ENCODE measurements around the gene RTRAF.
A peak's percentile ranks its signal among the peaks of the same experiment; 100 is the strongest.

Gene RTRAF

GRCh38 chr14:51979088-51979709 lies 10.1 kb upstream of the RTRAF start:
- H3K9me3 Mint-ChIP-seq = peaks cover 4% of the 10 kb centered on the region
- H3K36me3 Mint-ChIP-seq (ENCODE audit: low read depth) = no peaks in the 10 kb centered on the region
- H3K27ac Mint-ChIP-seq = no peak overlapping the region
- peak; percentile 92 for TF ChIP-seq CTCF (IDR thresholded peaks at IDR 0.05)
- DNase-seq = peak; percentile 89
- peaks cover 7% of the 10 kb centered on the region for H3K4me1 Mint-ChIP-seq
- peaks cover 4% of the 10 kb centered on the region for H3K27me3 Mint-ChIP-seq (ENCODE audit: low read depth, poor library complexity)
- H3K4me3 Mint-ChIP-seq = no peak overlapping the region

DNA sequence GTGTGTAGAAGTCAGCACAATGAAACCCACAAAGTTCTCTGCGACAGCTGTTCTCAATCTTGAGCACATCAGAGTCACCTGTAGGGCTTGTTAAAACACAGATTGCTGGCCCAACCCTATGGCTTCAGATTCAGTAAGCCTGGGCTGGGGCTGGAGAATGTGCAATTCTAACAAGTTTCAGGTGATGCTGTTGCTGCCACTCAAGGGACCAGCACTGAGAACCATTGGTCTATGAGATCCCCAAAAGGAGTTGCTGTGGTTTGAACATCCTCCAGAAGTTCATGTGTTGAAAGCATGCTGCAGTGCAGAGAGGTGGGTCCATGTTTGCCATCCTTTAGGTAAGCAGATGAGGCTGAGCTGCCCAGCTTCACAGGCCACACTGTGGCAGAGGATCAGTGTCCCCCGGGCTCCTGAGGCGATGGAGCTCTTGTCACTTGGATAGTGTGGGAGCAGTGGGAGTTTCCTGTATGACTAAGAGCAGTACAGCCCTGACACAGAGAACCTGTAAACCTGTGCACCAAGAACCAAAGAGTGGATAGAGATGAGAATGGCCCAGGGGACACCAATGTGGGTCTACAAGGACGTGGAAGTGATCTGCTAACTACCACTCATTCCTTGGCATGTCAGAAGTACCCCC lies 8.0 kb upstream of the RTRAF start:
- no peak overlapping the region for H3K27ac Mint-ChIP-seq
- H3K4me1 Mint-ChIP-seq = no peaks in the 10 kb centered on the region
- H3K27me3 Mint-ChIP-seq (ENCODE audit: low read depth, poor library complexity) = peaks cover 9% of the 10 kb centered on the region
- peaks cover 8% of the 10 kb centered on the region for H3K9me3 Mint-ChIP-seq
- no peaks in the 10 kb centered on the region for H3K36me3 Mint-ChIP-seq (ENCODE audit: low read depth)
- TF ChIP-seq CTCF (IDR thresholded peaks at IDR 0.05) = no peak
- DNase-seq = no peak
- H3K4me3 Mint-ChIP-seq = no peak overlapping the region

DNA sequence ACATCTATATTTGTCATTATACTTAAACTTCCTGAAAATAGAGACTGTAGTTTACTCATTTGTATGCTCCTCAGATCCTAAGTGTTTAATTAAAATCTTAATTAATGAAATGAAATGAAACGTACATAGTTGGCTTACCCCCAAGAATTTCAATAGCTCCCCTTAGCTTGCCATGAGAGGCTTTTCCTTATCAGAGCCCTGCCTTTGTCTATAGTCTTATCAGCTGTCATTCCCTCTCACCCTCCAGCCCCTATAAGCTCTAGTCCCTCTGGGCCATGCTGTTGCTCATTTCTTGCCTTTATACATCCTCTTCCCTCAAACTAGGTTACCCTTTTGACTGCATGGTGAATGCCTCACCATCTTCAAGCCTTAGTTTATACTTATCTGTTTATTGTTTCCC lies 1.1 kb upstream of the RTRAF start:
- Mint-ChIP-seq H3K36me3 (ENCODE audit: low read depth) (peaks cover 12% of the 10 kb centered on the region), H3K4me1 (peaks cover 27% of the 10 kb centered on the region), H3K4me3 (peak overlapping the region; percentile 97), H3K9me3 (peaks cover 8% of the 10 kb centered on the region), H3K27me3 (ENCODE audit: low read depth, poor library complexity) (peaks cover 10% of the 10 kb centered on the region), H3K27ac (no peak overlapping the region)
- no peak for DNase-seq
- no peak for TF ChIP-seq CTCF (IDR thresholded peaks at IDR 0.05)

DNA sequence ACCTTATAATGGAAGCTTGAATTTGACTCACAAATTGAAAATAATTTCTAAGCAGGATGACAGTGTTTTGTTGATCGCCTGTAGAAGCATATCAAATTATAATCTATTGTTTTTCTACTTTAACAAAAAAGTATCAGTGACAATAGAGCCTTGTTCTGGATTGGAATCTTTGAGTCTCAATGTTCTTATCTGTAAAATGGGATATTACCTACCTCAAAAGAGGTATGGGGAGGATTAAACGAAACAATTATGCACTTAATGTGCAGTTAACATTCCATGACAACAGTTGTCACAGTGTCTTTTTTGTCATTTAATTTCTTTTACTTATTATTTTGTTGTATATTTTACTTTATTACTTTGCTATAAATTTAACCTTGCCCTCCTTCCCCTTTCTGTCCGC lies 1.1 kb downstream of the RTRAF start:
- Mint-ChIP-seq H3K4me1 (peaks cover 27% of the 10 kb centered on the region), H3K27me3 (ENCODE audit: low read depth, poor library complexity) (peaks cover 3% of the 10 kb centered on the region), H3K9me3 (no peaks in the 10 kb centered on the region), H3K4me3 (peak overlapping the region; percentile 97), H3K36me3 (ENCODE audit: low read depth) (peaks cover 27% of the 10 kb centered on the region), H3K27ac (no peak overlapping the region)
- DNase-seq = no peak
- TF ChIP-seq CTCF (IDR thresholded peaks at IDR 0.05) = no peak

DNA sequence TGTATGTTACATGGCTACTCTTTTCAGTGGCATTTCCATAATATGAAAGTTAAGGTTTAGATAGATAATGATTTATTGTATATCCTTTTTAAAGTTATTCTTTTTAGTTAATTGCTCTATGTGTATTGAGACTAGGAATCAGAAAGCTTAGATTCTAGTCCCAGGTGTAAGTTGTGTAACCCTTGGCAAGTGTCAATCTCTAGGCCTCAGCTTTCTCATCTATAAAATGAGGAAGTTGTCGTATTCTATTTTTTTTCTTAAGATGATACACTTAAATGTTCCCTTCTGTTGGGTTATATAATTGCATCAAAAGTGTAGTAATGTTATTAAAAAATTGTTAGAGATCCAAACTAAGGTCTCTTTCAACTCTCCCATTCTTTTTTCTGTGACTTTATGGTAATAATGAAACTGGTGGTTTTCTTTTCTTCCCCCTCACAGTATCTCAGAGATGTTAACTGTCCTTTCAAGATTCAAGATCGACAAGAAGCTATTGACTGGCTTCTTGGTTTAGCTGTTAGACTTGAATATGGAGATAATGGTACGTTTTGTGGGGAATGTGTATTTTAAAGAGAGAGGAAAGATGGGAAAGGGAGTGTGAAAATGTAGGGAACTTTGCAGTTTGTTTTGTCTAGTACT lies 4.1 kb downstream of the RTRAF start:
- Mint-ChIP-seq H3K4me1 (peaks cover 24% of the 10 kb centered on the region), H3K27ac (no peak overlapping the region), H3K27me3 (ENCODE audit: low read depth, poor library complexity) (no peaks in the 10 kb centered on the region), H3K4me3 (no peak overlapping the region), H3K9me3 (no peaks in the 10 kb centered on the region), H3K36me3 (ENCODE audit: low read depth) (peaks cover 34% of the 10 kb centered on the region)
- no peak for TF ChIP-seq CTCF (IDR thresholded peaks at IDR 0.05)
- no peak for DNase-seq
